Measurements from ENCODE around the gene AXIN1. TPM values are rescaled to one million over a fixed set of nuclear protein-coding genes. Genes with fewer than 3 reads are reported as not detected.
"Not testable (repeated sequence)": the region's sequence is repeated elsewhere in the genome, so short reads cannot be mapped to it uniquely, and the experiment has no call there.

The AXIN1 gene
- polyA plus RNA-seq, 1 donor from 2014 or later: 1.6 TPM

DNA sequence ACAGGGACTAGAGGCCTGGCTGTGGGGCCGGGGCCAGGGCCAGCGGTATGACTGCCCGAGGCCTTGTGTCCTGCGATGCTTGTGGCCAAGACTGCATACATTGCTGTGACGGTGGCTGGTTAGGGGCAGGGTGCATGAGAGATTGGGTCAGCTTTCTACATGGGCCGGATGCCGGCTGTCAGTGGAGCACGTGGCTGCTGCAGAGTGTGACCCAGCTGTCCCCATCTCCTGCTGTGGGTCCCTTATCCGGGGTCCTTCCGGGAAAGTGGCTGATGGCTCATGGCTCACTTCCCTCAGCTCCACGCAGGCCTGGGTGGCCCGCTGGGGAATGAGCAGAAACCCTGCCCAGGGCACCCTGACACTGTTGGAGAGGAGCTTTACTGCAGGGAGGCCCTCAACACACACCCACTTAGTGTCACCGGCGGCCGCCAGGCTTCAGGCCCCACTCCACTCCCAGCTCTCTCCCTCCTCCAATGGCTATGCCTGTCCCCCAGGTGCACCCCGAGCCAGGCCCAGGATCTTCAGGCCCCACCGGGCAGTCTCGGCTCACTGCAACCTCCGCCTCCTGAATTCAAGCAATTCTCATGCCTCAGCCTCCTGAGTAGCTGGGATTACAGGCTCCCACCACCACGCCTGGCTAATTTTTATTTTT is 76.0 kb downstream of the AXIN1 start:
- peak overlapping the region in 3 of 4 donors; percentile 58 to 82 (median 76) for H3K4me3 Mint-ChIP-seq
- peaks cover 32% of the 10 kb centered on the region for H3K27me3 Mint-ChIP-seq

DNA sequence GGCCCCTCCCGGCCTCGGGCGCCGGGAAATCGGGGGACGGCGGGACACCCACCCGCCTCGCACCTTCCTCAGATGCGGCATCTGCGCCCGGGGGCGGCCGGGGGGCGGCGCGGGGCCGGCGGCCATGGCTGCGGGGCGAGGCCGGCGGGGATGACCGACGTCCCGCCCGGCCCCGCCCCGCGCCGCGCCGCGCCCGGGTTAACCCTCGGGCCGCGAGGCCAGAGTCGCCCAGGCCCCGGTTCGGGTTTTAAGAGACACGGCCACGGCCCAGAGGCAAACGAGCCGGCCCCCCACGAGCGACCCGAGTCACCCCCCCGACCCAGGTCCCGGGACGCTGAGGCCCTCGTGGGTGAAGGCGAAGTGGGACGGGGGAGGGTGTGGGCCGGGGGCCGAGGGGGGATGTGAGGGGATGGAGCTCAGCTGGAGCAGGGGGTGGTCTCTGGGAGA is 76.7 kb downstream of the AXIN1 start, which contains the start of gene RGS11:
RGS11 (minus strand) TSS at position 159 of the 447 bp plus-strand sequence; CDS start at position 126, 33 bp downstream.
- Mint-ChIP-seq H3K27ac (peak within 1 kb of the TSS in 1 of 3 donors; percentile 74), H3K4me3 (peak within 1 kb of the TSS in 3 of 4 donors; percentile 59 to 82 (median 78)), H3K9me3 (no peaks in the 10 kb centered on the region), H3K36me3 (no peaks in the 10 kb centered on the region), H3K27me3 (peaks cover 30% of the 10 kb centered on the region), H3K4me1 (peaks cover 0 to 3% (median 0%) of the 10 kb centered on the region in 3 donors)

More for the DNA sequence above, 76.0 kb downstream of the AXIN1 start:
- peak overlapping the region in 1 of 3 donors; percentile 74 for H3K27ac Mint-ChIP-seq
- peaks cover 0 to 3% (median 0%) of the 10 kb centered on the region in 3 donors for H3K4me1 Mint-ChIP-seq
- H3K9me3 Mint-ChIP-seq: no peaks in the 10 kb centered on the region
- H3K36me3 Mint-ChIP-seq: no peaks in the 10 kb centered on the region

DNA sequence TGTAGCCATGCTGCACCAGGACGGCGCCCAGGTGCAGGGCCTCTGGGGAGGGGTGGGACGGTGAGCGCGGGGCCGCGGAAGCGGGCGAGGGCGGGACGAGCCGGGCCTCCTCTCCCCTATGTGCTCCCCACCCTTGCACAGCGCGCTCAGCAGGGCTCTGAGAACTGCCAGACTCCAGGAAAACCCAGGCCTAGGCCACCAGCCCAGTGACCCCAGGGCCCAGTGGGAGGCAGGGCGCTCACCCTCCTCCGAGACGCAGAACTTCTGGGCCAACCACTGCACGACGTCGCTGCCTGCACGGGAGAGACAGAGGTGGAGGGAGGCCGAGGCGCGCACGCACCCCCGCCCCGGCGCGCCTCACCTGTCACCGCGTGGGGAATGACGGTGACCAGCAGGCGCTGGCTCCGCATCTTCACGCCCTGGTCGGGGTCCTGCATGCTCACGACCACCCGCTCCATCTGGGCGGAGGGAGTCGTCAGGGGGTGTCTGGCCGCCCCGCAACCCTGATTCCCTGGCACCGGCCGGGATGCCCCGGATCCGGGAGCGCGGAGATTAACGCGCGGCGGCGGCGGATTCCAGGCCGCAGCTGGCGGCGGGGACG is 77.4 kb downstream of the AXIN1 start:
- Mint-ChIP-seq H3K36me3 (no peaks in the 10 kb centered on the region), H3K27me3 (peaks cover 30% of the 10 kb centered on the region), H3K9me3 (no peaks in the 10 kb centered on the region), H3K4me1 (peaks cover 0 to 3% (median 0%) of the 10 kb centered on the region in 3 donors), H3K4me3 (peak overlapping the region in 3 of 4 donors; percentile 59 to 78 (median 72)), H3K27ac (no peak overlapping the region)

DNA sequence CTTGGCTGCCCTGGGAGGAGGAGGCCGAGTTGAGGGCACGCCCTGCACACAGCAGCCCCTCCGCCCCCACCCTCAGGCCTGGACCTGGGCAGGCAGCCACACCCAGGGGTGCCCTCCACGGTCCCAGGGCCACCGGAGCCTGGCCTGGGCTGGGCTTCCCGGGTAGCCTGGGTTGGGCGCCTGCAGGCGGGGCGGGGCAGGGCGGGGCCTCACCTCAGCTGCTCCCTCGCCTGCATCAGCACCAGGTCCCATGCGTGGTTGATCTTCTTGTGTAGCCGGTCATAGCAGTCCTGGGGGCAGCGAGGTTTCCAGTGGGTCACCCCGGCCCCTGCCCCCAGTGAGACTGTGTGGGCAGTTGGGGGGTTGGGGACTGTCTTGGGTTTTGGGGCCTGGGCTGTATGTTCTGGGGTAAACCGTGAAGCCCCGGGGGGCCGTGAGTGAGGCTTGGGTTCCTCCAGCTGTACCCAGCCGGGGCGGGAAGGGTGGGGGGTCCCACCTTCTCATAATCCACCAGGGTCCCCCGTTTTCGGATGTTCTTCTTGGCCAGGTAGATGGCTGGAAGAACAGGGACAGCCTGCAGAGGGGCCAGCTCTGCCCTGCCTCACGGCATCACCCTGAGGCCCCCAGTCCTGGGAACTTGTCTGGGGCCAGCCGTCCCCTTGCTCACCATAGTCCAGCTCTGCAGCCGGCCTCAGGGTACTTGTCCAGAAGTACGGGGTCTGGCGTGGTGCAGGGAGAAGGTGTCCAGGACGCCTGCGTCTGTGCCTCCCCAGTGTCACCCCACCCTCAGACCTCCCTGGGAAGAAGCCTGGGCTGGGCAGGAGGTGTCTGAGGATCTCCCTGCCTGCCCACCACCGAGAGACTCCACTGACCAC is 78.7 kb downstream of the AXIN1 start:
- no peaks in the 10 kb centered on the region for H3K36me3 Mint-ChIP-seq
- H3K27ac Mint-ChIP-seq: no peak overlapping the region
- peak overlapping the region in 1 of 4 donors; percentile 23 for H3K4me3 Mint-ChIP-seq
- peaks cover 25% of the 10 kb centered on the region for H3K27me3 Mint-ChIP-seq
- H3K9me3 Mint-ChIP-seq: no peaks in the 10 kb centered on the region
- peaks cover 0 to 1% (median 0%) of the 10 kb centered on the region in 3 donors for H3K4me1 Mint-ChIP-seq

DNA sequence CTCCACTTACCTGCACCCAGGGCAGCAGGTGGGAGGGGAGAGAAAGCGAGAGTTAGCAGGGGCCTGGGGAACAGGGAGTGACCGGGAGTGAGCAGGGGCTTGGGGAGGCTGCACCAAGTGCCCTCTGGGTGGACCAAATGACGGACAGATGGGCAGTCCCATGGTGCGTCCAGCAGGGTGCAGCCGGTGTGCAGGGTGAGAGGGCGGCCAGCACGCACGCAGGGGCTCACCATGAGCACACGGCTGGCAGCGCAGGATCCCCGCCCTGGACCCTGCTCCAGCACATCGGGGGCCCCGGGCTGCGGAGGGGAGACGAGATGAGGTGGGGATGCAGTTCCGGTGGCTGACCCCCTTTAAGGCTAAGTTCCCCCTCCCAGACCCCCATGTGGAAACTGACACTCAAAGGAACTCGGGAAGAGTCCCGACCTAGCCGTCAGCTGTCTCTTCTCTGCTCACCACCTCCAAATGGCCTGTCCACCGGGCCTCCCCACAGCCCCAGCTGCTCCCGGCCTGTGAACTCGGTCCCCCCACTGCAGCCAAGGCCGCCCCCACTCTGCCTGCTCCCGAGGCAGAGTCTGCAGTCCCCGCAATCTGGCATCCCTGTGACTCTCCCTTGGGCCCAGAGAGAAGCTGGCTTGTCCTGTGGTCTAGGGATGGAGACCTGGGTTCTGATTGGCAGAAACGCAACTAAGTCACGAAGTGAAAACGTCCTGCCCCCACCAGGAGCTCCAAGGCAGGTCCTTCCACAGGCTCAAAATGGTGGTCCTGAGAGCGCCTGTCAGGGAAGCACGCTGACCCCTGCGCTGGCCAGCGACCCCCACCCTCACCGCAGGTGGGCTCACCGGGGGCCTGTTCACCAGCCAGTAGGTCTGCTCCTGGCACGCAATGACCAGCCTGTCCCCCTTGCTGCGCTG is 79.6 kb downstream of the AXIN1 start:
- Mint-ChIP-seq H3K4me1 (peaks cover 0 to 1% (median 0%) of the 10 kb centered on the region in 3 donors), H3K9me3 (no peaks in the 10 kb centered on the region), H3K27ac (no peak overlapping the region), H3K27me3 (peaks cover 21% of the 10 kb centered on the region), H3K4me3 (no peak overlapping the region), H3K36me3 (no peaks in the 10 kb centered on the region)

DNA sequence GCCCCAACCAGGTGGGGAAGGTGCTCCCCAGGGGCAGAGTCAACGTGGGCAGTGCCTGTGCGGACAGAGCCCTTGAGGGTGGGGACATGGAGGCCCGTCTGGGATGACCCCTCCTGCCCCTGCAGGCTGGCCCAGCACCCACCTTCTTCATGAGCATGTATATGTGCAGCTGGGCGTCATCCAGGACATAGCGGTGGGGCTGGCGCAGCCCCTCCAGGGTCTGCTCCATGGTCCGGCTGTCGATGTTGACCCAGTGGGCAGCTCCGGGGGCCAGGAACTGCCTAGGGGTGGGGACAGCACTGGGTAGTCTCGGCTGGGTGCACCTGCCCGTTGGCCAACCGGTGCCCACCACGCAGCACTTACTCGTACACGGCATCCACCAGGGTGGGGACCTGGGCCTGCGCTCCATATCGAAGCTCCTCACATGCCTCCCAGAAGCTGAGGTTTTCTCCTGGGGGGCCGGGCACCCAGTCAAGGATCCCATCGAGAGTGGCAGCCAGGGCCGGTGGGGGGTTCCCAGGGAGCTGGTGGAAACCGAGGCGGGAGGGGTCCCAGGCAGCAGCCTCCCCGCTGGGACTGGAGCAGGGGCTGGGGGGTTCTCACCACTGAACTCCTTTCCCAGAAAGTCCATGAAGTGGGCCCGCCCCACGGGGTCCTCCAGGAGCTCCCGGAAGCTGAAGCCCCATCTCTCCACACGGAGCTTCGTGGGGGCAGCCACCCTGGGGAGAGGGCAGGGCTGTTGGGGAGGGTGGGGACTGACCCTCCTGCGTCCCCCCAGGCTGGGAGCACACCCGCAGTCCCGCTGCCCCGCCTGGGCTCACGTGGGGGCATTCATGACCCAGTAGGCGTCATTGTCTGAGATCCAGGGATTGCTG is 81.9 kb downstream of the AXIN1 start:
- H3K27ac Mint-ChIP-seq: no peak overlapping the region
- H3K4me1 Mint-ChIP-seq: peaks cover 0 to 3% (median 0%) of the 10 kb centered on the region in 3 donors
- no peak overlapping the region for H3K4me3 Mint-ChIP-seq
- peaks cover 10% of the 10 kb centered on the region for H3K27me3 Mint-ChIP-seq
- H3K36me3 Mint-ChIP-seq: no peaks in the 10 kb centered on the region
- no peaks in the 10 kb centered on the region for H3K9me3 Mint-ChIP-seq

DNA sequence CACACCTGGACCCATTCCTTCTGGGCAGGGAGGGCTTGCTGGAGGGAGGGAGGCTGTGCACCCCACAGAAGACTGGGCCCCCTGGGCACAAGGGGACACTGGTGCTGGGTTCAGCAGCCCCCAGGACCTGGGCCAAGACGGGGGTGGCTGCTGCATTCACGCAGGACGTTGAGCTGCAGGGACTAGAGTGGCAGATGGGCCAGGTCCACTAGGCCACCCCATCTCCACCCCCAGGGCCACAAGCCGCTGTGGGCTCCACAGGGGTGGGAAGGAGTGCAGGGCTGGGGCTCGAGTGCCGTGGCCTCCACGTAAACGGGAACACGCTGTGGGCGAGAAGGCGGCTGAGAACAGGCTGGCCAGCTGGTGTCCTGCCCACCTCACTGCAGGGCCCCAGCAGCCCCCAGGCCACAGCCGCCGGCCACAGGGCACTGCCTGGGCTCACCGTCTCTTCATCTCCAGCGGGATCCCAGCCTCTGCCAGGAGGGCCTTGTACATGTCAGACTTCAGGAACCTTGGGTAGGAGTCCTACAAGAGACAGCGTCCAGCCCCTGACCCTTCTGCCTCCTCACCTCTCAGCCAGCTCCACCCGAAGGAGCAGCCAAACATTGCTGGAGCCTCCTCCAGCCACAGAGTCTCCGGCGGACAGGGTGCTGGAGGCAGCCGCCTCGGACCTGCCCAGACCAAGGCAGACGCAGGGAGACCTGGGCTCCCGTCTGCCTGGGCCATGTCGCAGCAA is 83.3 kb downstream of the AXIN1 start:
- Mint-ChIP-seq H3K9me3 (no peaks in the 10 kb centered on the region), H3K27ac (no peak overlapping the region), H3K36me3 (no peaks in the 10 kb centered on the region), H3K4me3 (no peak overlapping the region), H3K4me1 (peaks cover 0 to 3% (median 0%) of the 10 kb centered on the region in 3 donors), H3K27me3 (peaks cover 6% of the 10 kb centered on the region)

DNA sequence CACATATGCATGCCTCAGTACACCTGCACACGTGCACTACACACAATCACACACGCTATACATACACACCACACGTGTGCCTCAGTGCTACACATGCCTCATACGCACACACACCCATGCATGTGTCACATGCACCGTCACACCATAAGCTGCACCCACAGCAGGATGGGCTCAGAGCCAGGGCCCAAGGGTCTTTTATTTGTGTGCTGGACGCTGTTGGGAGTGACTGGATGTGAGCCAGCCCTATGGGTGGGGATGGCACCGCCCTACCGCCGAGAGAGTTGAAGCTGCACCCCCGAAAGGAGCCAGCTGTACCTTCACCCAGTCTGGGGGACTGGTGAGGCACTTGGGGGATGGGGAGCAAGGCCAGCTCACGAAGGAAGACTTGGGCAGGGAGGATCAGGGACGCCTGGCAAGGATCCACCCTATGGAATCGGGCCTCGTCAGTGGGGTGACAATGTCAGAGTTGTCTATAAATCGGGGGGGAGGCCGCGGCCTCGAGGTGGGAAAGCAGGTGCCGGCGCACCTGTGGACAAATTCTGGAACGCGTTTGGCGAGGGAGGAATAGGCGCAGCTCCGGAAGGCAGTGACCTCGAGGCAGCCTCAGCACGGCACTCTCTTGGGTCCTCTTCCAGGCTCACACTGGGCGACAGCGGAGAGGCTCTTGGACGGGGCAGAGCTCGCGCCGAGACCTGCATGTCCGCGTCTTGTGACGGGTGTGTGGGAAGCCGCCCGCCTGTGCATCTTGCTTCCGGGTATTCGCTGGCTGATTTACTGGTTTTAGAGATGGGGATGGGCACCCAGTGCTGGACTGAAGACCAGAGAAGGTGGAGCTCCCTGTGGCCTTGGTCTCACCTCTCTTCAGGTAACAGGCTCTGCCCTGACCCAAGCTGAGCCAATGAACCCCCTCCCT is 84.1 kb downstream of the AXIN1 start:
- H3K36me3 Mint-ChIP-seq: no peaks in the 10 kb centered on the region
- no peak overlapping the region for H3K4me3 Mint-ChIP-seq
- H3K27ac Mint-ChIP-seq: no peak overlapping the region
- H3K27me3 Mint-ChIP-seq: peaks cover 2% of the 10 kb centered on the region
- H3K9me3 Mint-ChIP-seq: no peaks in the 10 kb centered on the region
- peaks cover 0 to 3% (median 0%) of the 10 kb centered on the region in 3 donors for H3K4me1 Mint-ChIP-seq

DNA sequence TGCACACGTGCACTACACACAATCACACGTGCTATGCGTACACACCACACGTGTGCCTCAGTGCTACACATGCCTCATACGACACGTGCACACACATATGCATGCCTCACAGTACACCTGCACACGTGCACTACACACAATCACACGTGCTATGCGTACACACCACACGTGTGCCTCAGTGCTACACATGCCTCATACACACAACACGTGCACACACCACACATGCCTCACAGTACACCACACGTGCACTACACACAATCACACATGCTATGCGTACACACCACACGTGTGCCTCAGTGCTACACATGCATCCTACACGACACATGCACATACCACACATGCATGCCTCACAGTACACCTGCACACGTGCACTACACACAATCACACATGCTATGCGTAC is 85.0 kb downstream of the AXIN1 start:
- H3K9me3 Mint-ChIP-seq: not testable (repeated sequence)

DNA sequence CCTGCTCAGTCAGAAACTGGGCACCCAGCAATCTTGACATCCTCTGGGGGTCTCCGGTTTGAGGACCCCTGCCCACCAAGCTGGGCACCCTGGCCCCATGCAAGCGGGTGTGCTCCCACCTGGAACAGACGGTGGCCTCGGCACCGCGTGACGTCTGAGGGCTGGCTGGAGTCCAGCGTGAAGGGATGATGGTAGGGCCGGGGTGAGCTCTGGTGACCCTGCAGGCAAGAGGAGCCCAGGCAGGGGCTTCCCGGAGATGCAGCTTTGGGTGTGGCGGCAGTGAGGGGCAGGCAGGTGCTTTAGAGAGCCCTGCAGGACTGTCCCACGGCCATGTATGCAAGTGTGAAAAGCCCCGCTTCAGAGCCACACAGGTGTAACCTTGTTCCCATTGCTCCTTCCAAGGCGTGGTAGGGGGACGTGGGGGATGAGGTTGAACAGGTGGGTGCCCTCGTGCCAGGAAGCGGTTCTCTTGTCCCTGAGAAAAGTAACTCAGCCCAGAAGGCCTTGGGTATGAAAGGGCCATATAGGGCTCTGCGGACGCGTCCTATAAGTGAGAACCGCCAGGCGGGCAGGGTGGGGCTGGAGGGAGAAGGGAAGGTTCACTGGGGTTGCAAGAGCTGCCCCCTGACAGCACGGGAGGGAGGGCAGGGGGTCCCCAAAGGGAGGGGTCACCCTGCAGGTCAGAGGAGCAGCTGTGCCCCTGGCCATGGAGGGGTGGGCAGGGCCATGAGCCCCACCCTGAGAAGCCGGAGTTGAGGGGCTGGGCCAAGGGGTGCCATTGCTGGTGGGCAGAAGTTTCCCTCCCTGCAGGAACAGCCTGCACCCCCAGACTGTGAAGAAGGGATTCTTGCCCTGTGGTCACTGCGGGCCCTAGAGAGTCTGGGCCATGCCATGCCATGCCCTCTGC is 86.0 kb downstream of the AXIN1 start:
- Mint-ChIP-seq H3K27me3 (no peaks in the 10 kb centered on the region), H3K4me3 (no peak overlapping the region), H3K9me3 (no peaks in the 10 kb centered on the region), H3K4me1 (peaks cover 0 to 3% (median 0%) of the 10 kb centered on the region in 3 donors), H3K27ac (no peak overlapping the region), H3K36me3 (no peaks in the 10 kb centered on the region)

More for the DNA sequence above, 85.0 kb downstream of the AXIN1 start:
- not testable (repeated sequence) for H3K36me3 Mint-ChIP-seq, H3K4me1 Mint-ChIP-seq, H3K4me3 Mint-ChIP-seq, H3K27ac Mint-ChIP-seq, H3K27me3 Mint-ChIP-seq

DNA sequence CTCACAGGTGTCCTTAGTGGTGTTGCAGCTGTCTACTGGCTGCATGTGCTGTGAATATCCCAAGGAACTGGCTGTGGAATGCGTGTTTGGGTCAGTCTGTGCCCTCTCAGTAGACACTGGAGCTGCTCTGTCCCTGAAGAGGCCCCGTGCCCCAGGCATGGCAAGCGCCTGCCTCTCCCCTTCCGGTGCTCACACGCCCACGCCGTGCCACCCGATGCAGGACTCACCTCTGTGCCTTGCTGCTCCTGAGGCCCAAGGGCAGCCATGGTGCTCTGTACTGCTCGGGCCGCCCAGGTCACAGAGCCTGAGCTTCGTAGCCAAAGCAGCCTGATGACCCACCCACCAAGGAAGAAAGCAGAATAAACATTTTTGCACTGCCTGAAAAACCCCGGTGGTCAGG is 86.8 kb downstream of the AXIN1 start:
- Mint-ChIP-seq H3K4me1 (peaks cover 0 to 3% (median 0%) of the 10 kb centered on the region in 3 donors), H3K27ac (no peak overlapping the region), H3K9me3 (no peaks in the 10 kb centered on the region)

More for the DNA sequence above, 86.8 kb downstream of the AXIN1 start:
- H3K27me3 Mint-ChIP-seq: no peaks in the 10 kb centered on the region
- no peaks in the 10 kb centered on the region for H3K36me3 Mint-ChIP-seq
- no peak overlapping the region for H3K4me3 Mint-ChIP-seq
